Prostate gland (tissue), 2 donors: ENCODE data around the gene COL16A1. TPM values are rescaled to one million over a fixed set of nuclear protein-coding genes. Genes with fewer than 3 reads are reported as not detected.

Source experiments
- DNase-seq: peaks from one replicate; pipeline ENCODE4 v3.0.0-alpha.2; 2019; ENCODE audit warnings: low spot score
- H3K27ac ChIP-seq, 2 donors: fragments of 200-600 bp; sonication (generic); 2 replicates each; pipeline ENCODE4 v1.5.1; 2017 to 2019
- H3K27me3 ChIP-seq: fragments of 200-600 bp; sonication (generic); replicated peaks from 2 replicates; pipeline ENCODE4 v1.5.1; 2019; ENCODE audit not compliant: insufficient read depth
- H3K36me3 ChIP-seq, 2 donors: fragments of 200-600 bp; sonication (generic); 1 replicate in 1 of 2; 2 replicates in 1 of 2; pipeline versions ENCODE4 v1.5.1 to v1.8.1; 2017 to 2019
- H3K4me1 ChIP-seq: fragments of 200-600 bp; sonication (generic); replicated peaks from 2 replicates; pipeline ENCODE4 v1.5.1; 2019
- H3K4me3 ChIP-seq, 2 donors: fragments of 200-600 bp; sonication (generic); 2 replicates each; pipeline ENCODE4 v1.5.1; 2017 to 2019
- H3K9me3 ChIP-seq: fragments of 200-600 bp; sonication (generic); 2 replicates; pipeline ENCODE4 v1.5.1; 2017
- POLR2A ChIP-seq: fragments of 450-650 bp; IDR thresholded peaks from one replicate; pipeline ENCODE4 v1.6.1; 2016; ENCODE audit warnings: antibody characterized with exemption, mild to moderate bottlenecking
- POLR2AphosphoS5 ChIP-seq: sonication (generic); formaldehyde crosslinking; IDR thresholded peaks from one replicate; pipeline ENCODE4 v1.6.1; 2017; ENCODE audit warnings: antibody characterized with exemption
- WGBS: methylation state at CpG from one replicate; pipeline ENCODE4 v1.1.5; 2018; 5-methylcytosine and 5-hydroxymethylcytosine counted together
- intact Hi-C: fragments of 100-400 bp; cut with DNase I; formaldehyde crosslinking; loops from one replicate; pipeline ENCODE4 v1.14.2; 2022
- total RNA-seq, 2 donors: library from RNA; depleted of rRNA; stranded (reverse); fragments of >200 nt; gene quantifications; one replicate each; pipeline ENCODE4 v1.1.0, GENCODE V29; 2016
- TF ChIP-seq, protein P1 (sequence below), 4 experiments: fragments of 200-600 bp in 2 of 4; fragments of 450-650 bp in 2 of 4; sonication (generic) in 2 of 4; IDR thresholded peaks; 1 replicate in 3 of 4; 2 replicates in 1 of 4; pipeline ENCODE4 v1.5.1; 2016 to 2019; ENCODE audit warnings: antibody characterized with exemption in 4 of 4, mild to moderate bottlenecking in 2 of 4, moderate library complexity in 2 of 4

The COL16A1 gene
- total RNA-seq, 2 donors from 2014 or later: 45.3 to 89.4 TPM

DNA sequence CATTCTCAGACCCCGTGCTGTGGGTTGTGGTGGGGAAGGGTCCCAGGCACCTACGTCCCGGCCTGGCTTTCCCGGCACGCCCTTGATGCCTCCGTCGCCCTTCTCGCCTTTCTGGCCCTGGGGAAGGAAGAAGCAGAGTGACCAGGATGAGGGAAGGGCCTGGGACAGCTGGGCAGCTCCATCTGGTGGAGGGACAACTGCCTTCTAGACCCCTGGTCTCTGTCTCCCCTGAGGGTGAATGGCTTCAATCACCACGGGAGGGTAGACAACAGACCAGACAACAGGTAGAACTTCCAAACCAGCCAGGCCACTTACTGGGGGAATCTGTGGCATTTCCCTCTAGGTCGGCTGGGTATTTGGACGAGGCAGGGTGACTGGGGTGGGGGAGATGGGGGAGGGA is 11.9 kb downstream of the COL16A1 start:
- no peak for TF ChIP-seq POLR2A
- TF ChIP-seq, protein P1, sequence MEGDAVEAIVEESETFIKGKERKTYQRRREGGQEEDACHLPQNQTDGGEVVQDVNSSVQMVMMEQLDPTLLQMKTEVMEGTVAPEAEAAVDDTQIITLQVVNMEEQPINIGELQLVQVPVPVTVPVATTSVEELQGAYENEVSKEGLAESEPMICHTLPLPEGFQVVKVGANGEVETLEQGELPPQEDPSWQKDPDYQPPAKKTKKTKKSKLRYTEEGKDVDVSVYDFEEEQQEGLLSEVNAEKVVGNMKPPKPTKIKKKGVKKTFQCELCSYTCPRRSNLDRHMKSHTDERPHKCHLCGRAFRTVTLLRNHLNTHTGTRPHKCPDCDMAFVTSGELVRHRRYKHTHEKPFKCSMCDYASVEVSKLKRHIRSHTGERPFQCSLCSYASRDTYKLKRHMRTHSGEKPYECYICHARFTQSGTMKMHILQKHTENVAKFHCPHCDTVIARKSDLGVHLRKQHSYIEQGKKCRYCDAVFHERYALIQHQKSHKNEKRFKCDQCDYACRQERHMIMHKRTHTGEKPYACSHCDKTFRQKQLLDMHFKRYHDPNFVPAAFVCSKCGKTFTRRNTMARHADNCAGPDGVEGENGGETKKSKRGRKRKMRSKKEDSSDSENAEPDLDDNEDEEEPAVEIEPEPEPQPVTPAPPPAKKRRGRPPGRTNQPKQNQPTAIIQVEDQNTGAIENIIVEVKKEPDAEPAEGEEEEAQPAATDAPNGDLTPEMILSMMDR (IDR thresholded peaks at IDR 0.05): no peak
- TF ChIP-seq POLR2AphosphoS5: no peak
- Histone ChIP-seq H3K36me3 (no peaks in the 10 kb centered on the region), H3K4me1 (no peaks in the 10 kb centered on the region), H3K27ac (no peak overlapping the region), H3K9me3 (no peaks in the 10 kb centered on the region), H3K4me3 (no peak overlapping the region), H3K27me3 (no peaks in the 10 kb centered on the region)
- WGBS: 84% methylated on average over 11 of the region's 11 CpGs
- no peak for DNase-seq
- intact Hi-C loops: no loop called here

DNA sequence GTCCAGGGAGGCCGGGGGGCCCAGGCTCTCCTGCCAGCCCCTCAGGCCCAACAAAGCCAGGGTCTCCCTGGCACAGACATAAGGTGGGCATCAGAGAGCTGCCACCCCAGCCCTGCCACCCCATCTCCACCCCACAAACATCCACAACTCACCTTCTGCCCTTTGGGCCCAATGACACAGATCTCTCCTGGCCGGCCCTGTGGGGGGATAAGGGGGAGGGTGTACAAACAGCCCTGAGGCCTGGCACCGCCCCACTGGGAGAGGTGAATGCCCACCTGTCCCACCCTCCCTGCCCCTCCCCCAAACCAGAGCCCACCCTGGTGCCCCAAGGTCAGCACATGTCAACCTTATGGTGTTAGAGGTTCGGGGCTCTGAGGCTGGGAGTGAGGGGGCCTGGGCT is 12.4 kb downstream of the COL16A1 start:
- TF ChIP-seq POLR2A (no peak), POLR2AphosphoS5 (no peak)
- TF ChIP-seq, protein P1 (IDR thresholded peaks at IDR 0.05): no peak
- intact Hi-C loops: no loop called here
- WGBS: 92% methylated on average over 3 of the region's 4 CpGs
- Histone ChIP-seq H3K27ac (no peak overlapping the region), H3K36me3 (no peaks in the 10 kb centered on the region), H3K4me1 (no peaks in the 10 kb centered on the region), H3K4me3 (no peak overlapping the region), H3K9me3 (no peaks in the 10 kb centered on the region), H3K27me3 (no peaks in the 10 kb centered on the region)
- DNase-seq: no peak

DNA sequence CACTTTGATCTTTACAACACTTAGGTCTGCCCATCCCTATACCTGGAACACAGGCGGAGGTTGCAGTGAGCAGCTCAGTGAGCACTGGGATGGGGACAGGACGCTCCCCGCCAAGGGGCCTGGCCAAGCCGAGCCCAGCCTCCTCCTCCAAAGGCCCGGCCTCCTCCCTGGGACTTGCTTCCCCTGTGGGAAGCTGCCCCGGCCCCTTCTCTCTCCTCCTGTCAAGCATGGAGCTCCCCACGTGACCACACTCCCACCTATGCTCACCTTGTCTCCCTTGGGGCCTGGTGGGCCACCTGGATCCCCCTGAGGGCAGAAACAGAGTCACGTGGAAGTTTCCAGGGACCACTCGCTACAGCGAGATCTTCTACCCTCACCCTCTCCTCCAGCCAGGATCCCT is 12.9 kb downstream of the COL16A1 start:
- Histone ChIP-seq H3K27ac (no peak overlapping the region), H3K27me3 (no peaks in the 10 kb centered on the region), H3K4me3 (no peak overlapping the region), H3K36me3 (no peaks in the 10 kb centered on the region), H3K9me3 (no peaks in the 10 kb centered on the region), H3K4me1 (no peaks in the 10 kb centered on the region)
- WGBS: 75% methylated on average over 10 of the region's 10 CpGs
- no peak for DNase-seq
- TF ChIP-seq POLR2AphosphoS5 (no peak), POLR2A (no peak)
- TF ChIP-seq, protein P1 (IDR thresholded peaks at IDR 0.05): no peak
- intact Hi-C loops: no loop called here

DNA sequence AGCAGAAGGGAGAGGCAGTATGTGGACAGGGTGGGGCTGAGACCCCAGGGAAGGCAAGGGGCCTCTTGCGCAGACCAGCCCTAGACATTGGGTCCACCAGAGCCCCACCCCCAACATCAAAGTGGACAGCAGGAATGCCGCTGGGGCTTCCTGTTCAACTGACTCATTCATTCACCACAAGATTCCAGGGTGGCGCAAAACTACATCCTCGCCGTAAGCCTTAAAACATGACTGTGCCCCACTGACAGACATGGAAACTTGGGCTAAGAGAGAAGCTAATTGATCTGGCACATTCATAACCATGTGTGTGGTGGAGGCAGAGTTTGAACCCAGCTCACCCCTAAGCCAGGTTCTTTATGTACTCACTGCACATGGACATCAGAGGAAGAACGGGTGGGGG is 14.0 kb downstream of the COL16A1 start:
- DNase-seq: no peak

DNA sequence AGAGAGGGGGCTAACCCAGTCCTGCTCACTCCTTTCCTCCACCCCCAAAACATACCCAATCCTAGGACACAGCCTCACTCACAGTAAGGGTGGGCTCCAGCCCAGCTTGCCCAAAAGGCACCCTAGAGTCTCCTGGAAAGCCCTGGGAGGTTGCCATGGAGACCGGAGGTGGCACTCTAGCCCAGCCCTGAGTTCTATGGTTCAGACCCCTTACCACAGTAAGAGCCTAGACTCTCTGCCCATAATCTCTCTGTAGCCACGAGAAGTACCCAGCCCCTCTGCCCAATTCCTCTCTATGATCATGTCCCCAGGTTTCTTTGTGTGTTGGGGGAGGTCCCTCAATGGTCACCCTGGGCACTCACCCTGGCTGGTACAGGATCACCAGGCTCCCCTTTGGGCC is 14.4 kb downstream of the COL16A1 start:
- 84% methylated on average over 2 of the region's 2 CpGs for WGBS
- intact Hi-C loops: no loop called here
- no peaks in the 10 kb centered on the region for H3K27me3 ChIP-seq
- H3K4me1 ChIP-seq: no peaks in the 10 kb centered on the region
- no peak for TF ChIP-seq POLR2A
- TF ChIP-seq, protein P1 (IDR thresholded peaks at IDR 0.05): no peak
- TF ChIP-seq POLR2AphosphoS5: no peak
- H3K4me3 ChIP-seq: no peak overlapping the region
- no peaks in the 10 kb centered on the region for H3K36me3 ChIP-seq
- H3K9me3 ChIP-seq: no peaks in the 10 kb centered on the region
- H3K27ac ChIP-seq: no peak overlapping the region
- no peak for DNase-seq

More for the DNA sequence above, 14.0 kb downstream of the COL16A1 start:
- WGBS: 82% methylated on average over 6 of the region's 6 CpGs
- no peaks in the 10 kb centered on the region for H3K36me3 ChIP-seq
- no peaks in the 10 kb centered on the region for H3K9me3 ChIP-seq
- intact Hi-C loops: no loop called here
- no peak overlapping the region for H3K27ac ChIP-seq
- H3K4me3 ChIP-seq: no peak overlapping the region
- TF ChIP-seq POLR2A (no peak), POLR2AphosphoS5 (no peak)
- TF ChIP-seq, protein P1 (IDR thresholded peaks at IDR 0.05): no peak
- no peaks in the 10 kb centered on the region for H3K27me3 ChIP-seq
- H3K4me1 ChIP-seq: no peaks in the 10 kb centered on the region
